ENCODE measurements around the gene CCDC167.

CCDC167 gene

GRCh38 chr6:37530297-37530696 is 30.6 kb upstream of the CCDC167 start:
- no CpG with 5 or more reads among the region's 5 CpGs for whole genome bisulfite sequencing (ENCODE audit: extremely low coverage, insufficient coverage, insufficient read length)
- H3K9ac ChIP-seq (ENCODE audit: low read length): no peak overlapping the region
- H4K8ac ChIP-seq (ENCODE audit: low read depth, low read length): no peak overlapping the region
- no peak overlapping the region for H2BK120ac ChIP-seq (ENCODE audit: insufficient read depth, low read length, poor library complexity)
- peaks cover 7% of the 10 kb centered on the region for H3K27me3 ChIP-seq (ENCODE audit: insufficient read depth, low read length)
- H3K4me1 ChIP-seq (ENCODE audit: control insufficient read depth in 1 of 2, insufficient read depth in 2 of 2, low read length in 2 of 2): no peaks in the 10 kb centered on the region
- H4K12ac ChIP-seq (ENCODE audit: low read depth, low read length): no peak overlapping the region
- no peaks in the 10 kb centered on the region for H3K79me2 ChIP-seq (ENCODE audit: control insufficient read depth, insufficient read depth, low read length, poor library complexity)
- no peaks in the 10 kb centered on the region for H3K79me1 ChIP-seq (ENCODE audit: low read length)
- H2AK5ac ChIP-seq (ENCODE audit: low read length): no peak overlapping the region
- no peak overlapping the region for H3K4me2 ChIP-seq (ENCODE audit: low read length)
- H3K36me3 ChIP-seq (ENCODE audit: control insufficient read depth in 1 of 2, insufficient read depth in 2 of 2, low read length in 2 of 2): no peaks in the 10 kb centered on the region
- H3K14ac ChIP-seq (ENCODE audit: low read length): no peak overlapping the region
- H2BK5ac ChIP-seq (ENCODE audit: low read depth, low read length, poor library complexity): no peak overlapping the region
- no peak overlapping the region for H3K18ac ChIP-seq (ENCODE audit: low read length)
- no peak overlapping the region for H2BK12ac ChIP-seq (ENCODE audit: low read length)
- H2AFZ ChIP-seq (ENCODE audit: insufficient read depth, low read length, poor library complexity): no peak overlapping the region
- no peak overlapping the region for H4K91ac ChIP-seq (ENCODE audit: low read depth, low read length)
- H3K4me3 ChIP-seq (ENCODE audit: low read depth, low read length): no peak overlapping the region
- peaks cover 1% of the 10 kb centered on the region for H3K9me3 ChIP-seq (ENCODE audit: insufficient read depth, low read depth, low read length)
- no peak overlapping the region for H3K4ac ChIP-seq (ENCODE audit: low read depth, low read length)
- DNase-seq: no peak
- no peak overlapping the region for H3K23ac ChIP-seq (ENCODE audit: low read length)
- no peak overlapping the region for H3K27ac ChIP-seq (ENCODE audit: low read depth, low read length)

GRCh38 chr6:37528541-37528940 is 28.8 kb upstream of the CCDC167 start:
- no peak overlapping the region for H3K9ac ChIP-seq (ENCODE audit: low read length)
- no peak overlapping the region for H3K4me2 ChIP-seq (ENCODE audit: low read length)
- no peak overlapping the region for H2AFZ ChIP-seq (ENCODE audit: insufficient read depth, low read length, poor library complexity)
- H2AK5ac ChIP-seq (ENCODE audit: low read length): no peak overlapping the region
- no peak overlapping the region for H3K14ac ChIP-seq (ENCODE audit: low read length)
- no peaks in the 10 kb centered on the region for H3K79me2 ChIP-seq (ENCODE audit: control insufficient read depth, insufficient read depth, low read length, poor library complexity)
- H3K79me1 ChIP-seq (ENCODE audit: low read length): no peaks in the 10 kb centered on the region
- H2BK12ac ChIP-seq (ENCODE audit: low read length): no peak overlapping the region
- no peak for DNase-seq
- H4K12ac ChIP-seq (ENCODE audit: low read depth, low read length): no peak overlapping the region
- H3K4me1 ChIP-seq (ENCODE audit: control insufficient read depth in 1 of 2, insufficient read depth in 2 of 2, low read length in 2 of 2): no peaks in the 10 kb centered on the region
- no peak overlapping the region for H3K27ac ChIP-seq (ENCODE audit: low read depth, low read length)
- no peak overlapping the region for H2BK120ac ChIP-seq (ENCODE audit: insufficient read depth, low read length, poor library complexity)
- H4K8ac ChIP-seq (ENCODE audit: low read depth, low read length): no peak overlapping the region
- no CpG with 5 or more reads among the region's 8 CpGs for WGBS (ENCODE audit: extremely low coverage, insufficient coverage, insufficient read length)
- no peak overlapping the region for H4K91ac ChIP-seq (ENCODE audit: low read depth, low read length)
- no peak overlapping the region for H2BK5ac ChIP-seq (ENCODE audit: low read depth, low read length, poor library complexity)
- no peak overlapping the region for H3K18ac ChIP-seq (ENCODE audit: low read length)
- H3K23ac ChIP-seq (ENCODE audit: low read length): no peak overlapping the region
- H3K9me3 ChIP-seq (ENCODE audit: insufficient read depth, low read depth, low read length): no peaks in the 10 kb centered on the region
- no peak overlapping the region for H3K4ac ChIP-seq (ENCODE audit: low read depth, low read length)
- no peak overlapping the region for H3K4me3 ChIP-seq (ENCODE audit: low read depth, low read length)
- peaks cover 2% of the 10 kb centered on the region for H3K27me3 ChIP-seq (ENCODE audit: insufficient read depth, low read length)
- H3K36me3 ChIP-seq (ENCODE audit: control insufficient read depth in 1 of 2, insufficient read depth in 2 of 2, low read length in 2 of 2): no peaks in the 10 kb centered on the region

- Histone ChIP-seq H3K27me3 (ENCODE audit: insufficient read depth, low read length) (peaks cover 2% of the 10 kb centered on the region), H2BK5ac (ENCODE audit: low read depth, low read length, poor library complexity) (no peak overlapping the region), H3K36me3 (ENCODE audit: control insufficient read depth in 1 of 2, insufficient read depth in 2 of 2, low read length in 2 of 2) (no peaks in the 10 kb centered on the region), H3K18ac (ENCODE audit: low read length) (no peak overlapping the region), H3K4ac (ENCODE audit: low read depth, low read length) (no peak overlapping the region), H2AFZ (ENCODE audit: insufficient read depth, low read length, poor library complexity) (no peak overlapping the region), H3K9me3 (ENCODE audit: insufficient read depth, low read depth, low read length) (no peaks in the 10 kb centered on the region), H3K4me2 (ENCODE audit: low read length) (no peak overlapping the region), H2BK12ac (ENCODE audit: low read length) (no peak overlapping the region), H3K9ac (ENCODE audit: low read length) (no peak overlapping the region), H3K79me1 (ENCODE audit: low read length) (no peaks in the 10 kb centered on the region), H2BK120ac (ENCODE audit: insufficient read depth, low read length, poor library complexity) (no peak overlapping the region), H3K14ac (ENCODE audit: low read length) (no peak overlapping the region), H3K4me1 (ENCODE audit: control insufficient read depth in 1 of 2, insufficient read depth in 2 of 2, low read length in 2 of 2) (no peaks in the 10 kb centered on the region), H4K8ac (ENCODE audit: low read depth, low read length) (no peak overlapping the region), H4K12ac (ENCODE audit: low read depth, low read length) (no peak overlapping the region), H3K27ac (ENCODE audit: low read depth, low read length) (no peak overlapping the region), H3K23ac (ENCODE audit: low read length) (no peak overlapping the region), H3K79me2 (ENCODE audit: control insufficient read depth, insufficient read depth, low read length, poor library complexity) (no peaks in the 10 kb centered on the region), H2AK5ac (ENCODE audit: low read length) (no peak overlapping the region), H3K4me3 (ENCODE audit: low read depth, low read length) (no peak overlapping the region), H4K91ac (ENCODE audit: low read depth, low read length) (no peak overlapping the region)
- no peak for DNase-seq
- WGBS (ENCODE audit: extremely low coverage, insufficient coverage, insufficient read length): no CpG with 5 or more reads among the region's 12 CpGs
These were observed 26.0 kb upstream of the CCDC167 start for GRCh38 chr6:37525460-37526357.

GRCh38 chr6:37524970-37525318 is 25.3 kb upstream of the CCDC167 start:
- Histone ChIP-seq H4K8ac (ENCODE audit: low read depth, low read length) (no peak overlapping the region), H3K9me3 (ENCODE audit: insufficient read depth, low read depth, low read length) (no peaks in the 10 kb centered on the region), H3K4me1 (ENCODE audit: control insufficient read depth in 1 of 2, insufficient read depth in 2 of 2, low read length in 2 of 2) (no peaks in the 10 kb centered on the region), H3K23ac (ENCODE audit: low read length) (no peak overlapping the region), H3K79me1 (ENCODE audit: low read length) (no peaks in the 10 kb centered on the region), H2BK120ac (ENCODE audit: insufficient read depth, low read length, poor library complexity) (no peak overlapping the region), H3K27ac (ENCODE audit: low read depth, low read length) (no peak overlapping the region), H3K27me3 (ENCODE audit: insufficient read depth, low read length) (peaks cover 2% of the 10 kb centered on the region), H4K12ac (ENCODE audit: low read depth, low read length) (no peak overlapping the region), H3K4me2 (ENCODE audit: low read length) (no peak overlapping the region), H3K79me2 (ENCODE audit: control insufficient read depth, insufficient read depth, low read length, poor library complexity) (no peaks in the 10 kb centered on the region), H3K14ac (ENCODE audit: low read length) (no peak overlapping the region), H3K9ac (ENCODE audit: low read length) (no peak overlapping the region), H2BK5ac (ENCODE audit: low read depth, low read length, poor library complexity) (no peak overlapping the region), H2AFZ (ENCODE audit: insufficient read depth, low read length, poor library complexity) (no peak overlapping the region), H3K4me3 (ENCODE audit: low read depth, low read length) (no peak overlapping the region), H3K4ac (ENCODE audit: low read depth, low read length) (no peak overlapping the region), H3K36me3 (ENCODE audit: control insufficient read depth in 1 of 2, insufficient read depth in 2 of 2, low read length in 2 of 2) (no peaks in the 10 kb centered on the region), H3K18ac (ENCODE audit: low read length) (no peak overlapping the region), H4K91ac (ENCODE audit: low read depth, low read length) (no peak overlapping the region), H2AK5ac (ENCODE audit: low read length) (no peak overlapping the region), H2BK12ac (ENCODE audit: low read length) (no peak overlapping the region)
- DNase-seq: no peak
- no CpG with 5 or more reads among the region's 4 CpGs for WGBS (ENCODE audit: extremely low coverage, insufficient coverage, insufficient read length)

Measured in trophoblast cell (in vitro differentiated cells and primary cell).